Ascending aorta (tissue), 2 donors: ENCODE data around the gene HMG20A. TPM values are rescaled to one million over a fixed set of nuclear protein-coding genes. Genes with fewer than 3 reads are reported as not detected.

Source experiments
- DNase-seq, 2 donors: peaks; one replicate each; pipeline ENCODE4 v3.0.0-alpha.2; 2019; ENCODE audit warnings: low spot score in 2 of 2
- H3K27ac ChIP-seq, 2 donors: fragments of 200-600 bp; sonication (generic); one replicate each; pipeline ENCODE4 v1.5.1; 2016 to 2017; ENCODE audit warnings: mild to moderate bottlenecking in 1 of 2
- H3K27me3 ChIP-seq: fragments of 200-600 bp; sonication (generic); one replicate; pipeline ENCODE4 v1.5.1; 2017
- H3K36me3 ChIP-seq, 2 donors: fragments of 200-600 bp; sonication (generic); one replicate each; pipeline ENCODE4 v1.5.1; 2016
- H3K4me1 ChIP-seq, 2 donors: fragments of 200-600 bp; sonication (generic); one replicate each; pipeline ENCODE4 v1.5.1; 2016 to 2017; ENCODE audit warnings: mild to moderate bottlenecking in 1 of 2
- H3K4me3 ChIP-seq, 2 donors: fragments of 200-600 bp; sonication (generic); one replicate each; pipeline ENCODE4 v1.5.1; 2016 to 2017; ENCODE audit warnings: mild to moderate bottlenecking in 1 of 2
- H3K9me3 ChIP-seq, 2 donors: fragments of 200-600 bp; sonication (generic); one replicate each; pipeline ENCODE4 v1.5.1; 2016
- CTCF ChIP-seq, 3 experiments: fragments of 200-600 bp in 2 of 3; fragments of 450-650 bp in 1 of 3; sonication (generic) in 2 of 3; IDR thresholded peaks; one replicate each; pipeline ENCODE4 v1.5.1; 2016 to 2019; ENCODE audit warnings: antibody characterized with exemption in 3 of 3, mild to moderate bottlenecking in 1 of 3, moderate library complexity in 1 of 3
- intact Hi-C: fragments of 100-400 bp; cut with DNase I; formaldehyde crosslinking; loops from one replicate; pipeline ENCODE4 v1.15.1; 2023
- total RNA-seq: library from RNA; depleted of rRNA; stranded (reverse); fragments of >200 nt; gene quantifications from one replicate; pipeline ENCODE4 v1.1.0, GENCODE V29; 2016

The HMG20A gene
- total RNA-seq, 1 donor from 2014 or later = 17.7 TPM

- H3K9me3 ChIP-seq = no peaks in the 10 kb centered on the region
- intact Hi-C loops = loop anchor here (2.0 to 10.0 kb wide), 2 partner anchors 78 to 656 kb away; partner anchors contain the start of gene TBC1D2B
- peak in 2 of 3 experiments; percentile 11 to 40 for TF ChIP-seq CTCF (IDR thresholded peaks at IDR 0.05)
- peak overlapping the region; percentile 76 to 99 for H3K4me3 ChIP-seq
- peaks cover 0 to 20% of the 10 kb centered on the region in 2 donors for H3K4me1 ChIP-seq
- H3K36me3 ChIP-seq = no peaks in the 10 kb centered on the region
- peak overlapping the region; percentile 91 to 97 for H3K27ac ChIP-seq
- DNase-seq = peak in 1 of 2 donors; percentile 67
- no peaks in the 10 kb centered on the region for H3K27me3 ChIP-seq
Measured at GRCh38 chr15:77418966-77419835, 1.5 kb upstream of the HMG20A start.

DNA sequence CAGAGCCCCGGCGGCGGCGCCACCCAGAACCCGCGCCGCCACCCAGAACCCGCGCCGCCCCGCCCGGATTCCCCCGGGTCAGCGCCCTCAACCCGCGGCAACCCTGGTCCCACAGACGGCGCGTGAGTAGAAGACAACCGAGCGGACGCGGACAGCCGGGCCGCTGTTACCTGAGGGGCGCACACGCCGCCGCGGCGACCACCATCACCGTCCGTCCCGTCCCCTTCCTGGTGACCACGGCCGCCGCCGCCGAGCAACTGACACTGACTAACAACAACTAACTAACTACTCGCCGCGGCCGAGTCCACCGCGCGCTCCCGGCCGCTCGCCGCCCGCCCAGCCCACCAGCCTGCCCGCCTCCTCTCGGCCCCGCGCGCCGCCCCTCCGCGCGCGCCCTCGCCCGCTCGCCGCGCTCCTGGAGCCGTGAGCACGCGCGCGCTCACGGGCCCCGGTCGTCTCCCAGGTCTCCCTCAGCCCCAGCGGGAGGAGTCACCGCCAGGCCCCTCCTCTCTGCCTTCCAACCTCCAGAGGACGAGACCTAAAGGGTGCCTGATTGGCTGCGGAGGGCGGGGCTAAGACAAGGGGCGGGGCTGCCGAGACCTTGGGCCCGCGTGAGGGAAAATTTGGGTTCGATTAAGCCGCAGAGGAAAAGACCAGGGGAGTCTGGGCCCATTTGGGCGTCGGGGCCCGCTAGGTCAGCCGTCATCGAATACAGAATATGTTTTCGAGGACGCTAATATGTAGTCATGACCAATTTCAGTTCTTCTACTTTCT, 665 bp upstream of the HMG20A start, which contains the start of gene PEAK1:
PEAK1 (minus strand) TSS at position 269 of the 774 bp plus-strand sequence. CDS start 238,178 bp downstream, outside the sequence.
- no peaks in the 10 kb centered on the region for H3K27me3 ChIP-seq
- H3K4me1 ChIP-seq = peaks cover 0 to 20% of the 10 kb centered on the region in 2 donors
- no peaks in the 10 kb centered on the region for H3K36me3 ChIP-seq
- DNase-seq = peak; percentile 99 to 100
- intact Hi-C loops = loop anchor here (2.0 to 10.0 kb wide), 6 partner anchors 35 to 655 kb away; partner anchors contain the start of genes RCN2, SCAPER and TBC1D2B
- TF ChIP-seq CTCF (IDR thresholded peaks at IDR 0.05) = no peak
- no peaks in the 10 kb centered on the region for H3K9me3 ChIP-seq
- H3K27ac ChIP-seq = peak within 1 kb of the TSS; percentile 91 to 97
- peak within 1 kb of the TSS; percentile 76 to 99 for H3K4me3 ChIP-seq

DNA sequence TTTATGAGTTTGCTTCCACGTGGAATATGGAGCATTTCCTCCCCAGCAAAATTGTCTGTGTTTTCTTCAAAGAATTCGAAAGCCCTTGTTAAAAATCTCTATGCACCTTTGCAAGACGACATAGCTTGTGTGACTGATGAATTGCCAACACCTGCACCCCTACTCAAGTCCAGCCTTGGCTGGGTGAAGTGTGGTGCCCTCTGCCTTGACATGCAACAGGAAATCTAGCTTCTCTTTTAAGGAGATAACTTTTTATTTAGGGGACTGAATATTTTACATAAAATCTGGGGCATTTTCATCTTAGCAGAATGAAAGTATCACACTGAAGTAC, 647 bp downstream of the HMG20A start:
- Histone ChIP-seq H3K27me3 (no peaks in the 10 kb centered on the region), H3K4me3 (peak overlapping the region; percentile 76 to 99), H3K4me1 (peaks cover 0 to 16% of the 10 kb centered on the region in 2 donors), H3K9me3 (no peaks in the 10 kb centered on the region), H3K27ac (no peak overlapping the region), H3K36me3 (no peaks in the 10 kb centered on the region)
- no peak for DNase-seq
- intact Hi-C loops = loop anchor here (2.0 to 10.0 kb wide), 4 partner anchors 33 to 517 kb away; partner anchors contain the start of genes RCN2 and SCAPER
- TF ChIP-seq CTCF (IDR thresholded peaks at IDR 0.05) = no peak

- DNase-seq = no peak
- Histone ChIP-seq H3K4me1 (peaks cover 0 to 5% of the 10 kb centered on the region in 2 donors), H3K4me3 (no peak overlapping the region), H3K36me3 (no peaks in the 10 kb centered on the region), H3K27me3 (no peaks in the 10 kb centered on the region), H3K27ac (no peak overlapping the region), H3K9me3 (no peaks in the 10 kb centered on the region)
- intact Hi-C loops = loop anchor here (10.0 kb wide), 1 partner anchor 490 kb away; the partner anchor contains the start of gene RCN2
- no peak for TF ChIP-seq CTCF (IDR thresholded peaks at IDR 0.05)
Measured at GRCh38 chr15:77425104-77425503, 4.4 kb downstream of the HMG20A start.

GRCh38 chr15:77426377-77426776, 5.7 kb downstream of the HMG20A start:
- TF ChIP-seq CTCF (IDR thresholded peaks at IDR 0.05) = no peak
- intact Hi-C loops = loop anchor here (10.0 kb wide), 1 partner anchor 492 kb away; the partner anchor contains the start of gene RCN2
- Histone ChIP-seq H3K27ac (no peak overlapping the region), H3K4me3 (no peak overlapping the region), H3K9me3 (no peaks in the 10 kb centered on the region), H3K27me3 (no peaks in the 10 kb centered on the region), H3K4me1 (peaks cover 0 to 5% of the 10 kb centered on the region in 2 donors), H3K36me3 (no peaks in the 10 kb centered on the region)
- no peak for DNase-seq
